ENCODE results near the gene VTI1A.

VTI1A gene

GRCh38 chr10:112793202-112793921 is 346.3 kb downstream of the VTI1A start:
- DNase-seq (ENCODE audit: low read depth in 2 of 2) = peak; percentile 48 to 50
- no peak for TF ChIP-seq CTCF (IDR thresholded peaks at IDR 0.05; ENCODE audit: low read depth, low read length)
- H3K4me3 ChIP-seq (replicated peaks in 1 of 2; ENCODE audit: low read depth in 2 of 2, low read length in 2 of 2) = no peak overlapping the region

- H3K4me3 ChIP-seq (replicated peaks in 1 of 2; ENCODE audit: low read depth in 2 of 2, low read length in 2 of 2) = no peak overlapping the region
- no peak for DNase-seq (ENCODE audit: low read depth in 2 of 2)
- no peak for TF ChIP-seq CTCF (IDR thresholded peaks at IDR 0.05; ENCODE audit: low read depth, low read length)
Observed at GRCh38 chr10:112794201-112794600, 347.2 kb downstream of the VTI1A start.

GRCh38 chr10:112795067-112795466 is 348.1 kb downstream of the VTI1A start:
- TF ChIP-seq CTCF (IDR thresholded peaks at IDR 0.05; ENCODE audit: low read depth, low read length) = no peak
- H3K4me3 ChIP-seq (replicated peaks in 1 of 2; ENCODE audit: low read depth in 2 of 2, low read length in 2 of 2) = no peak overlapping the region

GRCh38 chr10:112797197-112797596 is 350.2 kb downstream of the VTI1A start:
- TF ChIP-seq CTCF (IDR thresholded peaks at IDR 0.05; ENCODE audit: low read depth, low read length) = no peak
- H3K4me3 ChIP-seq (replicated peaks in 1 of 2; ENCODE audit: low read depth in 2 of 2, low read length in 2 of 2) = no peak overlapping the region
- DNase-seq (ENCODE audit: low read depth in 2 of 2) = no peak

More at GRCh38 chr10:112795067-112795466, 348.1 kb downstream of the VTI1A start:
- no peak for DNase-seq (ENCODE audit: low read depth in 2 of 2)

- no peak overlapping the region for H3K4me3 ChIP-seq (replicated peaks in 1 of 2; ENCODE audit: low read depth in 2 of 2, low read length in 2 of 2)
- TF ChIP-seq CTCF (IDR thresholded peaks at IDR 0.05; ENCODE audit: low read depth, low read length) = no peak
- DNase-seq (ENCODE audit: low read depth in 2 of 2) = no peak
Observed at GRCh38 chr10:112797855-112798254, 350.8 kb downstream of the VTI1A start.

- DNase-seq (ENCODE audit: low read depth in 2 of 2) = no peak
- no peak for TF ChIP-seq CTCF (IDR thresholded peaks at IDR 0.05; ENCODE audit: low read depth, low read length)
- H3K4me3 ChIP-seq (replicated peaks in 1 of 2; ENCODE audit: low read depth in 2 of 2, low read length in 2 of 2) = no peak overlapping the region
Observed at GRCh38 chr10:112799038-112799437, 352.0 kb downstream of the VTI1A start.

Data from cardiac fibroblast (primary cell).